Measurements from ENCODE around the gene CYCS. TPM values are rescaled to one million over a fixed set of nuclear protein-coding genes. Genes with fewer than 3 reads are reported as not detected.
"Not testable (repeated sequence)": the region's sequence is repeated elsewhere in the genome, so short reads cannot be mapped to it uniquely, and the experiment has no call there.

Gene CYCS
- total and polyA plus RNA-seq, 3 donors from 2014 or later, result 32.0 to 127 (median 38.5) TPM

- Histone ChIP-seq H3K27ac (no peak overlapping the region), H3K4me1 (no peaks in the 10 kb centered on the region), H3K9me3 (no peaks in the 10 kb centered on the region), H3K36me3 (ENCODE audit: low read depth, missing control alignments) (no peaks in the 10 kb centered on the region), H3K4me3 (no peak overlapping the region), H3K27me3 (no peaks in the 10 kb centered on the region)
- no peak for DNase-seq
- intact Hi-C loops (cut with DNase I; ENCODE audit: low total_unique reads), result no loop called here
- 66 to 69% methylated on average over 5 of the region's 5 CpGs for WGBS, 2 donors
- no peak for TF ChIP-seq POLR2A (IDR thresholded peaks at IDR 0.05)
- TF ChIP-seq CTCF (IDR thresholded peaks at IDR 0.05), result no peak
Measured at GRCh38 chr7:25116621-25117020, 8.4 kb downstream of the CYCS start.

- H3K4me1 ChIP-seq; H3K27me3 ChIP-seq; H3K9me3 ChIP-seq; H3K4me3 ChIP-seq; H3K27ac ChIP-seq; intact Hi-C loops (cut with DNase I; ENCODE audit: low total_unique reads); DNase-seq; H3K36me3 ChIP-seq (ENCODE audit: low read depth, missing control alignments): not testable (repeated sequence)
- WGBS, 2 donors, result 83 to 85% methylated on average over 2 of the region's 2 CpGs
Measured at GRCh38 chr7:25110514-25110913, 14.5 kb downstream of the CYCS start.

DNA sequence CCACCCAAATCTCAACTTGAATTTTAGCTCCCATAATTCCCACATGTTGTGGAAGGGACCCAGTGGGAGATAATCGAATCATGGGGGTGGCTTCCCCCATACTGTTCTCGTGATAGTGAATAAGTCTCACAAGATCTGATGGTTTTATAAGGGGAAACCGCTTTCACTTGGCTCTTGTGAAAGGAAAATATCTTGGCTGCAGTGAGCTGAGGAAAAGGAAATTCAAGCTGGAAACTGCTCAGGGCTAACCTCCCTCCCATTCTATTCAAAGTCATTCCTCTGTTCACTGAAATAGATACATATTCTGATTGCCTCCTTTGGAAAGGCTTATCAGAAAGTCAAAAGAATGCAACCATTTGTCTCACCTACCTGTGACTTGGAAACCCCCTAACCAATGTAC, 15.8 kb downstream of the CYCS start:
- Histone ChIP-seq H3K27ac (no peak overlapping the region), H3K27me3 (no peaks in the 10 kb centered on the region), H3K4me1 (no peaks in the 10 kb centered on the region), H3K4me3 (no peak overlapping the region), H3K36me3 (ENCODE audit: low read depth, missing control alignments) (no peaks in the 10 kb centered on the region), H3K9me3 (no peaks in the 10 kb centered on the region)
- intact Hi-C loops (cut with DNase I; ENCODE audit: low total_unique reads), result no loop called here
- DNase-seq, result no peak
- 61 to 71% methylated on average over 3 of the region's 3 CpGs for WGBS, 2 donors
- no peak for TF ChIP-seq CTCF (IDR thresholded peaks at IDR 0.05)
- TF ChIP-seq POLR2A (IDR thresholded peaks at IDR 0.05), result no peak

DNA sequence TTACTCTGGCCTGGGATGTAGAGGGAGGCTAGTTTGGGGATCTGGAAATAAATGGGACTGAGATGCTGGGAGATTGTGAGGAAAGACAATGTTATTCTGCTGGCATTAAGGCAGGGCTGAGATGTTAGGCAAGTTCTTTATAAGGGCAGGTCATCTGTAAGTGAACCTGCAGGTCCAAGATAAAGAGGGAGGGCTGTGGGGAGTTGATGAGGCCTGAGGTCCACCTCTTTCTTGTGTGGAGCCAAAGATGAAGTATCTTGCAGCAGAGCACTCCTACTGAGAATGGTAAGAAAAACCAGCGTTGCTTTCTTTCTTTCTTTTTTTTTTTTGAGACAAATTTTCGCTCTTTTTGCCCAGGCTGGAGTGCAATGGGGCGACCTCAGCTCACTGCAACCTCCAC, 19.1 kb downstream of the CYCS start:
- intact Hi-C loops (cut with DNase I; ENCODE audit: low total_unique reads), result no loop called here
- no peaks in the 10 kb centered on the region for H3K4me1 ChIP-seq
- H3K27ac ChIP-seq, result no peak overlapping the region
- H3K27me3 ChIP-seq, result no peaks in the 10 kb centered on the region
- no peaks in the 10 kb centered on the region for H3K36me3 ChIP-seq (ENCODE audit: low read depth, missing control alignments)
- WGBS, 2 donors, result 71 to 87% methylated on average over 3 of the region's 3 CpGs
- DNase-seq, result no peak
- no peaks in the 10 kb centered on the region for H3K9me3 ChIP-seq
- no peak overlapping the region for H3K4me3 ChIP-seq
- TF ChIP-seq CTCF (IDR thresholded peaks at IDR 0.05), result no peak
- TF ChIP-seq POLR2A (IDR thresholded peaks at IDR 0.05), result no peak

DNA sequence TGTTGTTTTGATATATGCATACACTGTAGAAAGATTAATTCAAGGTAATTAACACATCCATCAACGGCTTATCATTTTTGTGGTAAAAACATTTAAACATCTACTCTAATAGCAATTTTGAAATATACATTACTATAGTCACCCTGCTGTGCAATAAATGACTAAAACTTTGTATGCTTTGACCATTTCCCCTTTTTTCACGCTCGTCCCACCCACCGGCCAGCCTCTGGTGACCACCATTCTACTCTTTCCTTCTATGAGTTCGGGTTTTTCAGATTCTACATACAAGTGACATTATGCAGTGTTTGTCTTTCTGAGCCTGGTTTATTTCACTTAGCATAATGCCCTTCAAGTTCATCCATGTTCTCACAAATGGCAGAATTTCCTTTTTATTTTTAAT, 21.3 kb downstream of the CYCS start:
- no peaks in the 10 kb centered on the region for H3K36me3 ChIP-seq (ENCODE audit: low read depth, missing control alignments)
- H3K4me1 ChIP-seq, result no peaks in the 10 kb centered on the region
- no peak overlapping the region for H3K4me3 ChIP-seq
- intact Hi-C loops (cut with DNase I; ENCODE audit: low total_unique reads), result no loop called here
- DNase-seq, result no peak
- WGBS, 2 donors, result 87 to 92% methylated on average over 5 of the region's 5 CpGs
- no peaks in the 10 kb centered on the region for H3K9me3 ChIP-seq
- no peak for TF ChIP-seq POLR2A (IDR thresholded peaks at IDR 0.05)
- no peak for TF ChIP-seq CTCF (IDR thresholded peaks at IDR 0.05)
- no peak overlapping the region for H3K27ac ChIP-seq
- H3K27me3 ChIP-seq, result no peaks in the 10 kb centered on the region
